ENCODE results near the gene CNOT9. TPM values are rescaled to one million over a fixed set of nuclear protein-coding genes. Genes with fewer than 3 reads are reported as not detected.

The CNOT9 gene
- total RNA-seq: 10 to 100 TPM; 64.2 to 65.6 TPM
- polyA plus RNA-seq (2013, experiment 1 of 2): 73.6 TPM
- polyA plus RNA-seq (2013, experiment 2 of 2): 70.0 TPM
- long read RNA-seq, experiment 1, full-length matches to known transcripts: 5 of 15 reads
- long read RNA-seq, experiment 1, partial matches to known transcripts: 3 of 15 reads
- long read RNA-seq, experiment 1, other reads (novel, unspliced or antisense): 7 of 15 reads
- long read RNA-seq, experiment 2, full-length matches to known transcripts: 41 of 57 reads
- long read RNA-seq, experiment 2, partial matches to known transcripts: 5 of 57 reads
- long read RNA-seq, experiment 2, other reads (novel, unspliced or antisense): 11 of 57 reads
- long read RNA-seq, experiment 3, full-length matches to known transcripts: 78 of 95 reads
- long read RNA-seq, experiment 3, partial matches to known transcripts: 3 of 95 reads
- long read RNA-seq, experiment 3, other reads (novel, unspliced or antisense): 14 of 95 reads
- long read RNA-seq, experiment 4, full-length matches to known transcripts: 14 of 23 reads
- long read RNA-seq, experiment 4, partial matches to known transcripts: 1 of 23 reads
- long read RNA-seq, experiment 4, other reads (novel, unspliced or antisense): 8 of 23 reads

- H3K9ac ChIP-seq (ENCODE audit: extremely low read depth, low read length, poor library complexity, severe bottlenecking): peak within 1 kb of the TSS; percentile 94
- no peak for TF ChIP-seq CTCF (conservative IDR thresholded peaks at IDR 0.05)
- 0% methylated on average over 23 to 77 of the region's 77 CpGs for WGBS, 2 experiments (ENCODE audit: insufficient coverage in 1 of 2, insufficient read length in 1 of 2)
- no peaks in the 10 kb centered on the region for H3K27me3 ChIP-seq (ENCODE audit: control insufficient read depth, insufficient read depth, low read length, poor library complexity, severe bottlenecking)
- peaks cover 31% of the 10 kb centered on the region for H3K4me1 Mint-ChIP-seq
- peaks cover 32% of the 10 kb centered on the region for H3K36me3 ChIP-seq (ENCODE audit: control insufficient read depth, insufficient read depth, low read length)
- peak; percentile 100 for DNase-seq
- peak within 1 kb of the TSS; percentile 98 for H3K27ac ChIP-seq (ENCODE audit: low read depth, low read length)
- H3K36me3 Mint-ChIP-seq (ENCODE audit: low read depth): peaks cover 20% of the 10 kb centered on the region
- peaks cover 7% of the 10 kb centered on the region for H3K4me1 ChIP-seq (ENCODE audit: control insufficient read depth, insufficient read depth, low read length)
- peak within 1 kb of the TSS; percentile 100 for H3K27ac Mint-ChIP-seq
- H3K27me3 Mint-ChIP-seq (ENCODE audit: insufficient read depth): no peaks in the 10 kb centered on the region
- H3K4me3 Mint-ChIP-seq: peak within 1 kb of the TSS; percentile 90
- no peaks in the 10 kb centered on the region for H3K9me3 Mint-ChIP-seq
- peak within 1 kb of the TSS; percentile 92 for H3K4me3 ChIP-seq (ENCODE audit: low read length)
- no peaks in the 10 kb centered on the region for H3K9me3 ChIP-seq (ENCODE audit: control insufficient read depth, low read length)
Measured at GRCh38 chr2:218568190-218569037, at the start of gene CNOT9, which contains the start of gene USP37. CNOT9 (plus strand) TSS chr2:218568839; CDS start chr2:218568955, 116 bp downstream. USP37 (minus strand) TSS chr2:218568351; CDS start chr2:218558653, 9,698 bp downstream.

GRCh38 chr2:218518876-218519275, 49.8 kb upstream of the CNOT9 start:
- H3K4me3 ChIP-seq (ENCODE audit: low read length): no peak overlapping the region
- 100% methylated on average over 1 of the region's 1 CpG; no CpG with 5 or more reads in 1 of the 2 experiments for WGBS, 2 experiments (ENCODE audit: insufficient coverage in 1 of 2, insufficient read length in 1 of 2)

More at GRCh38 chr2:218518876-218519275, 49.8 kb upstream of the CNOT9 start:
- no peak for TF ChIP-seq CTCF (conservative IDR thresholded peaks at IDR 0.05)
- H3K27me3 Mint-ChIP-seq (ENCODE audit: insufficient read depth): no peaks in the 10 kb centered on the region
- DNase-seq: no peak
- H3K27ac Mint-ChIP-seq: no peak overlapping the region
- H3K27ac ChIP-seq (ENCODE audit: low read depth, low read length): no peak overlapping the region
- H3K36me3 ChIP-seq (ENCODE audit: control insufficient read depth, insufficient read depth, low read length): peaks cover 37% of the 10 kb centered on the region
- peaks cover 7% of the 10 kb centered on the region for H3K9me3 Mint-ChIP-seq
- H3K4me1 Mint-ChIP-seq: no peaks in the 10 kb centered on the region
- H3K27me3 ChIP-seq (ENCODE audit: control insufficient read depth, insufficient read depth, low read length, poor library complexity, severe bottlenecking): no peaks in the 10 kb centered on the region
- no peaks in the 10 kb centered on the region for H3K4me1 ChIP-seq (ENCODE audit: control insufficient read depth, insufficient read depth, low read length)
- peaks cover 47% of the 10 kb centered on the region for H3K36me3 Mint-ChIP-seq (ENCODE audit: low read depth)
- H3K4me3 Mint-ChIP-seq: no peak overlapping the region
- H3K9me3 ChIP-seq (ENCODE audit: control insufficient read depth, low read length): peaks cover 7% of the 10 kb centered on the region
- no peak overlapping the region for H3K9ac ChIP-seq (ENCODE audit: extremely low read depth, low read length, poor library complexity, severe bottlenecking)
